Fibroblast of skin of abdomen (primary cell): ENCODE results near the gene DYNC2H1.
A peak's percentile ranks its signal among the peaks of the same experiment; 100 is the strongest.
"Not testable (repeated sequence)": the region's sequence is repeated elsewhere in the genome, so short reads cannot be mapped to it uniquely, and the experiment has no call there.

ENCODE experiments used
- DNase-seq: peaks from one replicate; pipeline ENCODE4 v3.0.0-alpha.2; 2013

Gene DYNC2H1

DNA sequence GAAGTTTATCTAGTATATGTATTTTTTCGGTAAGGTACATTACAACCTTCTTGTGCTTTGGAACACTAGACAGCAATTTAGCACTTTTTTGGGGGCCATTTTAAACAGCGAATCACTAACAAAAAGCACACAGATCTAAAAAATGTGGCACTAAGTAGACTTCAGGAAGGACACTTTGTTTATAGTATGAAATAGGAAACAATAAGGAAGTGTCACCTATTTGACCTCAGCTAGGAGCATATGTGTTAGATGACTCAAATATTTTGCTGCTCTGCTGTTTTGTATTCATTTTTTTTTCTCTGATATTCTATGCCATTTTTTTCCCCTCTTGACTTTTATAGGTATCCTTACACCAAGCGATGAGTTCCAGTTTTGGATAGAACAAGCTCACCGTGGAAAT lies 5.6 kb downstream of the DYNC2H1 start:
- no peak for DNase-seq

GRCh38 chr11:103125462-103125861 lies 16.2 kb downstream of the DYNC2H1 start:
- DNase-seq = no peak

DNA sequence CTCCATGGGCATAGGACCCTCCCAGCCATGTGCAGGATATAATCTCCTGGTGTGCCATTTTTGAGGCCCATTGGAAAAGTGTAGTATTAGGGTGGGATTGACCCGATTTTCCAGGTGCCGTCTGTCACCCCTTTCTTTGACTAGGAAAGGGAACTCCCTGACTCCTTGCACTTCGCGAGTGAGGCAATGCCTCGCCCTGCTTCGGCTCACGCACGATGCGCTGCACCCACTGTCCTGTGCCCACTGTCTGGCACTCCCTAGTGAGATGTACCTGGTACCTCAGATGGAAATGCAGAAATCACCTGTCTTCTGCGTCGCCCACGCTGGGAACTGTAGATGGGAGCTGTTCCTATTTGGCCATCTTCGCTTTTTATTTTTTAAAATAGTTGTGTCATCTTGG lies 32.8 kb downstream of the DYNC2H1 start:
- not testable (repeated sequence) for DNase-seq

DNA sequence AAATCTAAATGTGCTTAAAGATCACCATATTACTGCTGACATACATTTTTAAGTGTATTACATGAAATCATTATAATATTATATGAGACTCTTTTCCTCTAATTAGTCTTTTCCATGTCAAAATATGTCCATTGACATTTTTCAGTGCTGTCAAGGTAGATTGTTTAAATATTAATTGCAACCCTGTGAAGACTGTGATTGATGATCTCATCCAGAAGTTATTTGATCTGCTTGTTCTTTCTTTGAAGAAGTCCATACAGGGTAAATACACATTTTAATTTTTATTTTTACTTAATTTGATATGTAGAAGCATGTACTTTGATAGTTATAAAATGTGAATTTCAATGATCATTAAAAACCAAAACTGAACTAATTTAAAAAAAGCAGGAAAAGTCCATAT lies 38.4 kb downstream of the DYNC2H1 start:
- no peak for DNase-seq

DNA sequence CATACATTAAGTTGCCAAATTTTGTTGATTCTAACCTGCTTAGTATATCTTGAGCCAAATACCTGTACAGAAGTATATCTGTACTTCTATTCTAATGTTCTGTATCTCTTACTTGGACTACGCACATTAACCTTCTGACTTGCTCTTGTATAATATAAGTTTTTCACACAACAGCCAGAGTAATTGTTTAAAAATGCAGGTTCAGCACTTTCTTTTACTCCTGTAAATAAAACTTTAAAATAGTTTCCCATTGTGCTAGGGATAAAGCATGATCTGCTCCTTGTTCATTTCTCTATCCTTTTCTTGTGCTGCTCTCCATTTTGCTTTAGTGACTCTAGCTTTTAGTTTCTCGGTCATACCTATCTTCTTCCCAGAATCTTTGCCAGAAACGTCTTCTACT lies 48.3 kb downstream of the DYNC2H1 start:
- no peak for DNase-seq

- DNase-seq = no peak
These were observed 55.0 kb downstream of the DYNC2H1 start for GRCh38 chr11:103164093-103164796.

DNA sequence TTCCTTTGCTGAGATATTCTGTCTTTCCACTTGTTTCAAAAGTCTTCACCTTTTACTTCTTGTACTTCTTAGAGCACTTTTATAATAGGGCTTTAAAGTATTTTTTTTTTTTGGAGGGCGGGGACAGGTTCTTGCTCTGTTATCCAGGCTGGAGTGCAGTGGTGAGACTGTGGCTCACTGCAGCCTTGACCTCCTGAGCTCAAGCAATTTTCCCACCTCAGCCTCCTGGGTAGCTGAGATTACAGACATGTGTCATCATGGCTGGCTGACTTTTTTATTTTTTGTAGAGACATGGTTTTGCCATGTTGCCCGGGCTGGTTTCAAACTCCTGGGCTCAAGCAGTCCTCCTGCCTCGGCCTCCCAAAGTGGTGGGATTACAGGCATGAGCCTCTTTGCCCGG lies 57.9 kb downstream of the DYNC2H1 start:
- DNase-seq = no peak

DNA sequence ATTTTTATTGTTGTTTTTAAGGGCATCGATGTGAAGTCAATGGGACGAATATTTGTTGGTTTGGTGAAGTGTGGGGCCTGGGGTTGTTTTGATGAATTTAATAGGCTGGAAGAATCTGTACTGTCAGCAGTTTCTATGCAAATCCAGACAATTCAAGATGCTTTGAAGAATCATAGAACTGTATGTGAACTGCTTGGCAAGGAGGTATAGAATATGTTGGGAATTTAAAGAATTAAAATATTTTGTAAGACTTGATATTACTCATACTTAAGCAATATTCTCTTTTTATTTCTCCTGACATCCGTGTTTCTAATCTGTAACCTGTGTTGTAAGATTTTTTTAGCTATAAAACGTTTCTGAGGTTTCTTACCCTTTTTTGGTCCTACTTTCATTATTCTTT lies 61.6 kb downstream of the DYNC2H1 start:
- peak; percentile 64 for DNase-seq

DNA sequence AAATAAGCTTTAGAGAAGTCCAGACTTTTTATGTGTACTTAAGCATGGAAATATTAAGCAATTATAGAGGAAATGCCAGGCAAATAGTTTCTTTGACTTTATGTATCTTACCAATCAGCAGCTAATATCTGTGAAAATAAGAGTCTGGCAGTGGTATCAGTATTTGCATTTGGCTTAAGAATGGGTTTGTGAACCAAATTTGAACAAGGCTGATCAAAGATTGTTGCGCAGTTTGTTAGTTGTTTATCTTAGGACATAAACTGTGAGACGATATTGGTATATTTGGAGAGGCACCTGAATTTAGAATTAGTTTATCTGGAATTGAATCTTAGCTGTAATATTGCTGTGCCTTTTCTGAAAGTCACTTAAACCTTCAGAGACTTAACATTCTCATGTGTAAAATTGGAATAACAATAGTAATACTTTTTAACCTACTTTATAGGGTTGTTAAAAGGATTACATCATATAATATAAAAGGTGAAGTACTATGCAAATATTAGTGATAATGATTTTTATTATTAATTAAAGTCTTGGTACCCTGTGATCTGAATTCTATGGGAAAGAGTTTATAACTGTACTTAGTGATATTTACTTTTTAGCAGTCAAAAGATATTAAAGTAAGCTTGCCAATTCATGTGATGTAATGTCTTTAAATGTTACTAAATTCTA lies 66.4 kb downstream of the DYNC2H1 start:
- no peak for DNase-seq

DNA sequence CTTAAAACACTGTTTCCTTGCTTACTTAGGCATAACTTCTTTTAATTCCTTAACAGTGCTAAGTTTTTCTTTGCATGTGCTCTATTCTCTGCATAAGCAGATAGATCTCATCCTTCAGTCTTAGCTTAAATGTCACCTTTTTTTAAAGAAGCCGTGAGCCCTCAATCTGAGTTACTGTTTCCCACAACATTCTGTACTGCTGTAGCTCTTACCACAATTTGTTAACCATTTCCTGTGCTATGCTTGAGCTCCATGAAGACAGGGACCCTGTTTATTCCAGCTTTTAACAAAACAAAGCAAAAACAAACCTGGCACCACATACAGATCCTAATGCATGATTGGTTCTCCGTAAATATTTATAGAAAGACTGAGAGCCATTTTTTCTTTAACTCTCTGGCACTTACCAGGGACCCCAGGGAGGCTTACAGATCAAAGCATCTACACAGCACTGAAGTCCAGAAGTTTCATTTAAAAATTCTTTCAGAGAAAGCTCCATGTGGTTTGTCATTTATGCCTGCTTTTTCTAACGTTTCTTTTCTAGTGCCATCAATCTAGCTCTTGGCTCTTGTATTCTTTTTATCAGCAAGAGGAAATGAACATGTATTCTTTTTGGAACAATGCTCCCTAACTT lies 74.9 kb downstream of the DYNC2H1 start:
- no peak for DNase-seq

- peak; percentile 47 for DNase-seq
These were observed 92.9 kb downstream of the DYNC2H1 start for GRCh38 chr11:103202048-103202651.

- DNase-seq = no peak
These were observed 101.3 kb downstream of the DYNC2H1 start for GRCh38 chr11:103210543-103210942.

DNA sequence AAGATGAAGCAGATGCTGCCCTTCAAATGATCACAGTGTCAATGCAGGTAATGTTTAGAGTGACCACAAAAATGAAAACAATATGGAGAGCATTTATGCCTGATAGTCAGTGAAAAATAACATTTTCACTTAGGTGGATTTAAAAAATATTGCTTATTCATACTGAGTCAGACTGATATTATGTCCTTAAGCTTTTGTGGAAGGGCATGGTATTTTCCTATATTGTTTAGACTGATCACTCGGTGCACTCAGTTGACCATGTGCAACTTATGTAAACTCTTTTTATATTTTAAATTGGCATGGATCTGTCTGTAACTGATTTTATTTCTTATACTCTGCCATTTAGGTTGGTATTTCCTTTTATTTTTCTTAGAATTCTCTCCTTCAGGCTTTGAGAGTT lies 106.6 kb downstream of the DYNC2H1 start:
- no peak for DNase-seq

DNA sequence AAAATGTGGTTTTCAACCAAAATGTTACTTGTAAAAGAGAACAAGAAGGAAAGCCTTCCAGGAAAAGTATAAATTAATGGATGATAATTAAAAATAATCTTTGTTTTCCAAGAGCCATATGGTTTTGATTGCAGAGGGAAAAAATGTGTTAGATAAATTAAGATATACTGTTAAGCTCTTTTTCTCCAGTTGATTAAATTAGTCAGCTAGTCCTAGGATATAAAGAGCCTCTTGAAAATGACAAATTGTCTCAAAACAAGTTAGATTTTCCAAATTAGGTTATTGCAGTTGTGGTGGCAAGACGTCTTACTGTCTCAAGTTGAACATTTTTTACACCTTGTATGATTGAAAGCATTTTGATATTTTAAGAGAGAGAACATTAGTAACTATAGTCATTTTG lies 110.9 kb downstream of the DYNC2H1 start:
- DNase-seq = no peak

- peak; percentile 17 for DNase-seq
These were observed 113.6 kb downstream of the DYNC2H1 start for GRCh38 chr11:103222806-103223205.

DNA sequence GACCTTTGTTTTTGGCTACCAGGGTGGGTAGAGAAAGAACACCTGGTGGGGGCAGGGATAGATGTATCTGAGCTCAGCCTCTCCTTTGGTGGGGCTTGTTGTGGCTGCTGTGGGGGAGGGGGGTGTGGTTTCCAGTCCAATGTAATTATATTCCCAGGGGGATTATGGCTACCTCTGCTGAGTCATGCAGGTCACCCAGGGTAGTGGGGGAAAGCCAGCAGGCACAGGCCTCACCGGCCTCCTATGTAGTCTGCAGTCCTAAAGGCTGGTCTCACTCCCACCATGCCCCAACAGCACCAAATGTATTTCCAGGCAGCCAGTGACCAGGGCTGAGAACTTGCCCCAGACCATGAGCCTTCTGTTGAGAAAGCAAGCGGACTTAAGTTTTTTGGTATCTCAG lies 119.6 kb downstream of the DYNC2H1 start:
- peak; percentile 3 for DNase-seq

GRCh38 chr11:103234974-103235373 lies 125.7 kb downstream of the DYNC2H1 start:
- peak; percentile 66 for DNase-seq

DNA sequence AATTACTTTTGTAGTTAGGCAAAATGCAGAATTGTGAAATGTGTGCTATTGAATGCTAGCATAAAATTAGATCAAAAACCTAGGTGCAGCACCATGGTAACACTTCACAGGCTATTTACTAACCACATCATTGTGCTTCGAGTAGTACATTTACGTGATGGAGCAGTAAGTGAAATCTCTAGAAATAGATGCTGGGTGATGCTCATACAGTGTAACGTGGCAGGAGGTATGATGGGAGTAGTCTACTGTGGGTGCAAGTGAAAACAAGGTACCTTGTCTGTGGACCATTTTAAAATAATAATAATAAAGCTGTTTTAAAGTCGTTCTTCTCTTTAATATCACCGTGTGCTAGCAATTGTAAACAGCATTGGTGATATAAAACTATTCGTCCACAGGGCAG lies 132.3 kb downstream of the DYNC2H1 start:
- no peak for DNase-seq

- DNase-seq = no peak
These were observed 144.9 kb downstream of the DYNC2H1 start for GRCh38 chr11:103254123-103254522.

DNA sequence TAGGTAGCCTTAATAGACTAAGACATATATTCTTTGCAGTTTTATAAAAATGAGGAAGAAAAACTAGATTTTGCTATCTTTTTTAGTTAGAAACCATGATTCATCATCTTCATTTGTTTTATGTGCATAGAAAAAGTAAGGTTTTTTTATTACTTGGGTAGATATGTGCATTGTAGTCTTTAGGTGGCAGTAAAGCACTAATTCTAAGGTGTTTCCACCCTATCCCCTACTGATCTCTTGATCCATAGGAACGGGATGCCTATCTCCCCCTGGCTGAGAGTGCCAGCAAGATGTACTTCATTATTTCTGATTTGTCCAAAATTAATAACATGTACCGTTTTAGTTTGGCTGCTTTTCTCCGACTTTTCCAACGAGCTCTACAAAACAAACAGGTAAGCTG lies 148.1 kb downstream of the DYNC2H1 start:
- DNase-seq = peak; percentile 53

- no peak for DNase-seq
These were observed 157.1 kb downstream of the DYNC2H1 start for GRCh38 chr11:103266167-103266831.

DNA sequence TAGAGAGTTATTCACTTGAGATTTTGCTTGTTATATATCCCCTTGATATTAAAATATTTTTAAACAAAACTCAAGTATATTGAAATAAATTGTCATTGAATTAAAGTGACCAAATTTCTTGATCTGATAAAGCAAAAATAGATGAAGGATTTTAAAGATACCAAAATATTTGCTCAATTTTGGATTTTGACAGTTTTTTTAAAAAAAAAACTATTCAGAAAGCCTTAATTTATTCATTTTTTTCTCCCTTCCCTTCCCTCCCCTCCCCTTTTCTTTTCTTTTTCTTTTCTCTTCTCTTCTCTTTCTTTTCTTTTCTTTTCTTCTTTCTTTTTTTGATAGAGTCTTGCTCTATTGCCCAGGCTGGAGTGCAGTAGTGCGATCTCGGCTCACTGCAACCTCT lies 163.7 kb downstream of the DYNC2H1 start:
- no peak for DNase-seq

DNA sequence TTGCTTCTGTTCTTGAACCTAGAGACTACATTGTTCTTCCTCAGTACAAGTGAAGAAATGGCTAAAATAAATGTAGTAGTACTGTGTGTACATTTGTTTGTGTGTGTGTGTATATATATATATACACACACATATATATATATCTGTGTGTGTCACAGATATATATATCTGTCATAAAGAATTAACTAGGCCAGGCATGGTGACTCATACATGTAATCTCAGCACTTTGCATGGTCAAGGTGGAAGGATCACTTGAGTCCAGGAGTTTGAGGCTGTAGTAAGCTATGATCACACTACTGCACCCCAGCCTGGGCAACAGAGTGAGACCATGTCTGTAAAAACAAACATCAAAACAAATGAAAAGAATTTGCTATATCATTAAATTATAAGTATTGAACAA lies 164.8 kb downstream of the DYNC2H1 start:
- no peak for DNase-seq
